ENCODE data around the gene HOXD9. TPM values are rescaled to one million over a fixed set of nuclear protein-coding genes. Genes with fewer than 3 reads are reported as not detected.

HOXD9 gene
- total RNA-seq, 1 donor from 2014 or later = 0.56 TPM

DNA sequence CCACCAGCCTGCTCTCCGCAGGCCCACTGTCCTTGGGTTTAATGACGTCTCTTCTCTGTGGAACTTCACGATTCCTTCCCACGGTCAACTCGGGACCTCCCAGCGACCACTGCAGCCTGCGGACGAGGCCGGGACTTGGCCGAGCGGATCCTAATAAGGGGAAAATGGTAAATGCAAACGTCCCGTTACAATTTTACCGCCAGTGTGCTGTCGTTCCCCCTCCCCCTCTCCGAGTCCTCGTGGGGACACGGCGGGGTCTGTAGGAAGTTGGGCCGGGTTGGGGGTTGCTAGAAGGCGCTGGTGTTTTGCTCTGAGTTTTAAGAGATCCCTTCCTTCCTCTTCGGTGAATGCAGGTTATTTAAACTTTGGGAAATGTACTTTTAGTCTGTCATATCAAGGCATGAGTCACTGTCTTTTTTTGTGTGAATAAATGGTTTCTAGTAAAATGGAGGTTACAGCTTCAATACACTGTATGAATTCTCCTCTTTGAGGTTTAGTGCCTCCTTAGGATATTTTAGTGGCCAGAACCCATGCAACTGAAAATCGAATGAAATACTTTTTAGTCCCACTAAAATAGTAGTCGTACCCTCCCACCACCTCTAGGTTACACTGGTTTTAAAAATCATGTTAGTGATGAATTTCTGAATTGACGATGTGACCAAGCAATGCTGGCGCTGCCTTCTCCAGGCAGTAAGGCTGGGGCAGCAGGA is 13.2 kb upstream of the HOXD9 start:
- H3K36me3 Mint-ChIP-seq (ENCODE audit: low read depth, unreplicated experiment) = no peaks in the 10 kb centered on the region
- no peaks in the 10 kb centered on the region for H3K9me3 Mint-ChIP-seq (ENCODE audit: unreplicated experiment)
- H3K4me1 Mint-ChIP-seq (ENCODE audit: unreplicated experiment) = peaks cover 24% of the 10 kb centered on the region
- TF ChIP-seq, protein P1, sequence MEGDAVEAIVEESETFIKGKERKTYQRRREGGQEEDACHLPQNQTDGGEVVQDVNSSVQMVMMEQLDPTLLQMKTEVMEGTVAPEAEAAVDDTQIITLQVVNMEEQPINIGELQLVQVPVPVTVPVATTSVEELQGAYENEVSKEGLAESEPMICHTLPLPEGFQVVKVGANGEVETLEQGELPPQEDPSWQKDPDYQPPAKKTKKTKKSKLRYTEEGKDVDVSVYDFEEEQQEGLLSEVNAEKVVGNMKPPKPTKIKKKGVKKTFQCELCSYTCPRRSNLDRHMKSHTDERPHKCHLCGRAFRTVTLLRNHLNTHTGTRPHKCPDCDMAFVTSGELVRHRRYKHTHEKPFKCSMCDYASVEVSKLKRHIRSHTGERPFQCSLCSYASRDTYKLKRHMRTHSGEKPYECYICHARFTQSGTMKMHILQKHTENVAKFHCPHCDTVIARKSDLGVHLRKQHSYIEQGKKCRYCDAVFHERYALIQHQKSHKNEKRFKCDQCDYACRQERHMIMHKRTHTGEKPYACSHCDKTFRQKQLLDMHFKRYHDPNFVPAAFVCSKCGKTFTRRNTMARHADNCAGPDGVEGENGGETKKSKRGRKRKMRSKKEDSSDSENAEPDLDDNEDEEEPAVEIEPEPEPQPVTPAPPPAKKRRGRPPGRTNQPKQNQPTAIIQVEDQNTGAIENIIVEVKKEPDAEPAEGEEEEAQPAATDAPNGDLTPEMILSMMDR (IDR thresholded peaks at IDR 0.05; ENCODE audit: unreplicated experiment) = peak; percentile 16
- H3K27ac Mint-ChIP-seq (ENCODE audit: unreplicated experiment) = no peak overlapping the region
- no peak overlapping the region for H3K4me3 Mint-ChIP-seq (ENCODE audit: unreplicated experiment)
- H3K27me3 Mint-ChIP-seq (ENCODE audit: unreplicated experiment) = peaks cover 46% of the 10 kb centered on the region
- DNase-seq (ENCODE audit: low spot score) = no peak

DNA sequence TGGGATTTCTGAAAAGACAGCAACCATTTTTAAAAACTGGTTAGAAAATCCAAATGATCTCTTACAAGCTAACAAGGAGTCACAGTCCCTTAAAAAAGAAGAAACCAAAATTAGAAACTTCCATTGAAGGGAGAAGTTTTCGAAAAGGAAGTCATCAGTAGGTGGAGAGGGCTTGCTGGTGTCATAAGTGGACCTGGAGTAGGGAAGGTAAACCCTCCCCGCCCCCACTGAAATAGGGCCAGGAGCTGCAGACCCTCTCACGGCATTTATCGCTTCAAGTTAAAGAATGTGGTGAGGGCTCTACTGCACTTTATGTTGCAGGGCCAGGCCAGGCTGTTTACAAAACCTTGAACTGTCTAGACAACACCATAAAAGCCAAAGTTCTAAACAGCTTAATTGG is 12.6 kb upstream of the HOXD9 start:
- H3K36me3 Mint-ChIP-seq (ENCODE audit: low read depth, unreplicated experiment) = no peaks in the 10 kb centered on the region
- peaks cover 42% of the 10 kb centered on the region for H3K27me3 Mint-ChIP-seq (ENCODE audit: unreplicated experiment)
- H3K9me3 Mint-ChIP-seq (ENCODE audit: unreplicated experiment) = no peaks in the 10 kb centered on the region
- TF ChIP-seq, protein P1 (IDR thresholded peaks at IDR 0.05; ENCODE audit: unreplicated experiment) = no peak
- H3K4me1 Mint-ChIP-seq (ENCODE audit: unreplicated experiment) = peaks cover 25% of the 10 kb centered on the region
- H3K4me3 Mint-ChIP-seq (ENCODE audit: unreplicated experiment) = no peak overlapping the region
- H3K27ac Mint-ChIP-seq (ENCODE audit: unreplicated experiment) = no peak overlapping the region
- DNase-seq (ENCODE audit: low spot score) = no peak

DNA sequence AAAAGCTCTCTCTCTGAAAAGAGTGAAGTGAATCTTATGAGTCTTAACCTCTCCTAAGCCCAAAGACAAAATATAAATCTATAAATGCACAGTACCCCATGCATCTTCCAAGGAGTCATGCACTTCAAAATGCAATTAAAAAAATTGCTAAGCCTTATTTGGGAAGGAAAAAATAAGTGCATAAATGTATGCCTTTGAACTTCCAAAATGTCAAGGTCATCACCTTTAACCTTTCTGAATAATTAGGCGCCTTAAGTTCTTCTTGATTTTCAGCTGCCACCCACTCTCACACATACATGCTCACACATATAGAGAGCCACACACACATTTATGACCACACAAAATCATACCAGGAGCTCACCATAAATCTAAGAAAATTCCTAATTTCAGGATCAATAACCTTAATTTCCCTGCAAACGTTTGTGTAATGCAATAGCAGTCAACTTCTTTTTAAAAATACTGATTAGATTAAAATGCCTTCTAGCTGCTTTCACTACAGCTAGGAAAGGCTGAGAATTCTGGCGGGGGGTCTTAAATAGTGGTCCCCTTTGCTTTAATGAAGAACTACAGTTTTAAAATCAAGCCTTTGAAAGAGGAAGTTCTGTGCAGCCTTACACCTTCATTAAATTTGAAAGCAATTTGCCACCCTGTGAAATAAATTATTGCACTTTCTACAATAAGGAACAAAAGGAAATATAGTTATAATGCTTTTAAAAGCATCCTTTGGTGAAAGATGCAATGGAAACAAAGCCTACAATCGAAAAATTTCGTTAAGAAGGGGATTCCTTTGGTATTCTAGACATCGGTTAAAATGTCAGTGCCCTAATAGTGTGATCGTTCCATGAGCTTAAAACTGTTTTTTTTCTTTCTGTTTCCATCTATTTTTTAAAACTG is 11.9 kb upstream of the HOXD9 start:
- H3K36me3 Mint-ChIP-seq (ENCODE audit: low read depth, unreplicated experiment) = no peaks in the 10 kb centered on the region
- no peaks in the 10 kb centered on the region for H3K9me3 Mint-ChIP-seq (ENCODE audit: unreplicated experiment)
- no peak overlapping the region for H3K27ac Mint-ChIP-seq (ENCODE audit: unreplicated experiment)
- H3K4me3 Mint-ChIP-seq (ENCODE audit: unreplicated experiment) = no peak overlapping the region
- H3K27me3 Mint-ChIP-seq (ENCODE audit: unreplicated experiment) = peaks cover 40% of the 10 kb centered on the region
- peaks cover 25% of the 10 kb centered on the region for H3K4me1 Mint-ChIP-seq (ENCODE audit: unreplicated experiment)
- TF ChIP-seq, protein P1 (IDR thresholded peaks at IDR 0.05; ENCODE audit: unreplicated experiment) = no peak
- DNase-seq (ENCODE audit: low spot score) = no peak

DNA sequence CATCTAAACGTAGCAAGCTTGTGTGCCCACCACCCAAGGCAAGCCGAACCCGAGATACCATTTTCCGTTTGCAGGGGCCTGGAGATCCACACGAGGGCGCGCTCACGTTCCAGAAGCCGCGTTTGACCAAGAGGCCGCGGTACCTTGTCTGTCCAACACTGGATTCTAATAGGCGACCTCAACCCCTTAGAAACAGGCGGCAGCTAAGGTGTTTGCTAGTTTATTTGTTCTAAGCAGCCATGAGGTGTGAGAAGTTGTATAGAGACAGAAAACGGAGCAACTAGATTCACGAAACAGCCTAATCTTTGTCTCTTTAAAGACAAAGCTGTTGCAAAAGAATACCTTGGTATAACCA is 11.2 kb upstream of the HOXD9 start:
- no peaks in the 10 kb centered on the region for H3K9me3 Mint-ChIP-seq (ENCODE audit: unreplicated experiment)
- TF ChIP-seq, protein P1 (IDR thresholded peaks at IDR 0.05; ENCODE audit: unreplicated experiment) = peak; percentile 34

More for the DNA sequence above, 11.2 kb upstream of the HOXD9 start:
- Mint-ChIP-seq H3K4me1 (ENCODE audit: unreplicated experiment) (peaks cover 20% of the 10 kb centered on the region), H3K27me3 (ENCODE audit: unreplicated experiment) (peaks cover 37% of the 10 kb centered on the region), H3K36me3 (ENCODE audit: low read depth, unreplicated experiment) (no peaks in the 10 kb centered on the region), H3K4me3 (ENCODE audit: unreplicated experiment) (no peak overlapping the region), H3K27ac (ENCODE audit: unreplicated experiment) (no peak overlapping the region)
- DNase-seq (ENCODE audit: low spot score) = peak; percentile 83
